A549 treated with Hydrocortisone at 1 μM for 4 hours (cell line): ENCODE data around the gene PTH. TPM values are rescaled to one million over a fixed set of nuclear protein-coding genes. Genes with fewer than 3 reads are reported as not detected.

Source experiments
- total RNA-seq: library from RNA; stranded (reverse); fragments of 200-300 nt; extraction: Qiagen RNA extraction; gene quantifications from 5 replicates; pipeline ENCODE4 v1.2.3, GENCODE V29; 2022

Gene PTH
- not detected in 5 replicates for total RNA-seq

DNA sequence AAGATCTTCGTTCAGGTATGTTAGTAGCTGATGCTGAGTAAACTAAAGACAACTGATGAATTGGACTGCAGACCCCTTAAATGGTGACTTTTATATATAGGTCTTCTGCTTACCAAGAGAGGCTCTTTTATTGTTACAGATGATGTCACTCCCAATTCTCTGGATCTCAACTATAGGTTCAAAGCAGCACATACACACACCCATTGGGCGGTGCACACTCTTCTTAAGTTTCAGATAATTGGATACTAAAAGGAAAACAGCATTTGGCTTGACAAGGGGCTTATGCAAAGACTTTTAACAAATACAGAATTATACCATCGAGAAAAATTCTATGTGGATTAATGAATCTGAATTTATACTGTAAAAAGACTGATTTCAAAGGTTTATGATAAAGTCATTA is at the start of gene PTH:
PTH (minus strand) TSS at position 69 of the 400 bp plus-strand sequence. CDS start 3,142 bp downstream, outside the sequence.

GRCh38 chr11:13462901-13463778 is 32.7 kb downstream of the PTH start, which contains the start of gene BTBD10:
TSS of gene BTBD10 (minus strand) at chr11:13463222. CDS start at chr11:13445124, 18,098 bp downstream.

Other genes starting within 250 kb of the PTH start
- 5.3 to 7.3 TPM (median 6.7 TPM) in 5 replicates for gene BMAL1, start 218.2 kb downstream of the PTH start, total RNA-seq
- gene BTBD10, start 32.8 kb downstream of the PTH start, total RNA-seq = 37.0 to 54.6 TPM (median 42.0 TPM) in 5 replicates
- gene FAR1, start 172.7 kb upstream of the PTH start, total RNA-seq = 44.2 to 70.9 TPM (median 58.6 TPM) in 5 replicates